HG02588 (cell line): ENCODE data around the gene UBE2H.
"Not testable (repeated sequence)": the region's sequence is repeated elsewhere in the genome, so short reads cannot be mapped to it uniquely, and the experiment has no call there.

ENCODE experiments used
- ATAC-seq: cut with Tn5 transposase; IDR thresholded peaks from one replicate; pipeline ENCODE4 v1.9.1; 2021; ENCODE audit warnings: mild to moderate bottlenecking, moderate library complexity; ENCODE audit not compliant: unreplicated experiment

The UBE2H gene

GRCh38 chr7:129848436-129848835 lies 104.3 kb downstream of the UBE2H start:
- ATAC-seq, result no peak

DNA sequence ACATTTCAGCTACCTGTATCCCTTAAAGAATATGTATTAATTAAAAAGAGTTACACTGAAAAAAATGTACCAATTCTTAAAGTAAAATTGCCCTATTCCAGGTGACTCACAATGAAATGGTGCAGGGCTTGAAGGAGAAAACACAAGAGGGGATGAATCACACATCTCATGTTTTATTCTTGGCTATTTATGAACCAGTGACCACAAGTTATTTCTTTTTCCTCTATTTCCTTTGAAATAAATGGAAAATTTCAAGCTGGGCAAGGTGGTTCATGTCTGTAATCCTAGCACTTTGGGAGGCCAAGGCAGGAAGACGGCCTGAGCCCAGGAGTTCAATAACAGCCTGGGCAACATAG lies 106.8 kb downstream of the UBE2H start:
- no peak for ATAC-seq

DNA sequence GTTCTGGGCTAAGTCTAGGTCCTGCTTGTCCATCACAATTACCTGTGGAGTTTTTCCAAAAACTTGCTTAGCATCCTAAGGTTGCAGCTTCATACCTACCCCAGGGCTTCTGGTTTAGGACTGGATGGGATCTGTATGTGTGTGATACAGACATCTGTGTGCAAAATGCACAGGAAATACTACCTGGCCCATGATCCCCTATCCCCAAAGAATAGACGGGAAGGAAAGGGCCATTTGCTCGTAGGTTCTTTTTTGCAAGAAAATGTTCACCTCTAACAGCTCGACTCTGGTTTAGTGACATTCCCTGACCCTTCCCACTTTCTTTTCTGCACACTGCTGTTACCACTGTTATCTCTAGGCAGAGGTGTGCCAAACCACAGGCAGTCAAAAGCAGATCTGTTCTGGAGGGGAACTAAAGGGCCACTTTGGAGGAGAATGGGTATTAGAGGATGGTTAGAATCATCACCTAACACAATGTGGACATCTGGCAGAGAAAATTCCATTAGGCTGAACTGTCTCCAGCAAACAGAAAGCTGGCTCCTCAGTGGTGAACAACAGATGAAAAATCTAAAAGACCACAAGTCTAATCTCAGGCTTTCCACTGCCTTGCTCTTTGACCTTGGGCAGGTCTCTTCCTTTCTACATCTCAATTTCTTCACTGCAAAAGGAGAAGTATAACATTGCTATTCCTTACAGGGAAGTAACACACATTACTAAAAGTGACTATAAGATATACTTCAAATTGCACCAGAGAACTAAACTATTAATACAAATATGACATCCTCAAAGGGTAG lies 107.4 kb downstream of the UBE2H start:
- ATAC-seq, result no peak

DNA sequence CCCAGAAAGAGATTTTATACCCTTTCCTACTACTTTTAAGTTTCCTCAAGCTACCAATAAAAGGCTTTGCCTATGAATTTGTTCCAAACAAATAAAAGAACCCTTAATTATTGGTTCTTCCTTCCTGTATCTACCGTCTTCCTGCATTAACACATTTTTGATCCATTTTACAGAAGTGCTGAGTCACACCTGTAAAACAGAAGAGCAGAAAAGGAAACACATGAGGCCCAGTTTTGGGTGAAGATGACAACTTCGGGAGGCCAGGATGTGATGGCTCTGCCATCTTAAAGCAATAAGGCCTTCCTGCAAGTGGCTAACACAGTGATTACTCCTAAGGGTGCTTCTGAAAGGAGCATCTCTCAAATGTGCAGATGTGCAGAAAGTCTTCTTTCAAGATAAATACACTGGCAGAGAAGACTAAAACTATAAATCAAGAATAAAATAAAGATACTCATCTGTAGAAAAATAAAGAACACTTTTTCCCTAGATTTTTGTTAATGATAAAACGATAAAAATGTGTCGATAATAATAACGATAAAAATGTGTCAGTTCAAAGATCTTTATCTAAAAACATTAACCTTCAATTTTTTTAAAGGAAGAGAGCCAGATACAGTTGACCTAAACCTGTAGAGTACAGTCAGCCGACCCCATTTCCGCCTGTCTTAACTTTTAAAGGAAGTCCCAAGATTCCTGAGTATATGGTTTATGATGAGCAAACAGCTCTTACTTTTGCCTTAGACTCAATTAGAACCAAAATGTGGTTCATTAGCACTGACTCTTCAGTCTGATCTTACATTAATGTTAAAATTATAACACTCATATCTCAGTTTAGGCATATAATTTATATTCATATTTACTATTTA lies 108.6 kb downstream of the UBE2H start:
- ATAC-seq, result no peak

DNA sequence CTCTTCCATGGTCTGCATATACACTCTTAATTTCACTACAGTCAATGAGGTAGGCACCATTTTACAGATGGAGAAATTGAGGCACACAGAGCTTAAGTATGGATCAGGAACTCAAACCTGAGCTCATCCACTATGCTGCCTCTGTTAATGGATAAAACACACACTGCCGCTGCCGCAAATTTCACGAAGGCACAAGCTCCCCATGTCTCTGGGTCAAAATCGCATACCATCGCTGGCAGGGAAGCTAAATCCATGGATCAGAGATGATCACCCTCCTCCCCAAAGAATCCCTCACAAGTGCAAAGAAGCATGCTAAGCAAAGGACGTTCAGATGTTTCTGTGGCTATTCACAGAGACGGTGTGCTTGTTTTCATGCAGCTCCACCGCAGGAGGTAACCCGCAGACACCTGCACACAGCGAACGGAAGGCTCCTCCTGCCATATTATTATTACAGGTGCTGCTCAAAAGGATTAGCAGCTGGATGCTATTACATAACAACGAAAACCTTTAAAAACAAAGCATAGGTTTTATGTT lies 109.3 kb downstream of the UBE2H start:
- ATAC-seq, result no peak

- ATAC-seq, result no peak
These were observed 111.3 kb downstream of the UBE2H start for GRCh38 chr7:129841465-129841864.

- ATAC-seq, result no peak
These were observed 112.0 kb downstream of the UBE2H start for GRCh38 chr7:129840757-129841156.

- ATAC-seq, result no peak
These were observed 115.8 kb downstream of the UBE2H start for GRCh38 chr7:129836983-129837382.

- no peak for ATAC-seq
These were observed 117.2 kb downstream of the UBE2H start for GRCh38 chr7:129835569-129835968.

- not testable (repeated sequence) for ATAC-seq
These were observed 119.4 kb downstream of the UBE2H start for GRCh38 chr7:129833353-129833752.

DNA sequence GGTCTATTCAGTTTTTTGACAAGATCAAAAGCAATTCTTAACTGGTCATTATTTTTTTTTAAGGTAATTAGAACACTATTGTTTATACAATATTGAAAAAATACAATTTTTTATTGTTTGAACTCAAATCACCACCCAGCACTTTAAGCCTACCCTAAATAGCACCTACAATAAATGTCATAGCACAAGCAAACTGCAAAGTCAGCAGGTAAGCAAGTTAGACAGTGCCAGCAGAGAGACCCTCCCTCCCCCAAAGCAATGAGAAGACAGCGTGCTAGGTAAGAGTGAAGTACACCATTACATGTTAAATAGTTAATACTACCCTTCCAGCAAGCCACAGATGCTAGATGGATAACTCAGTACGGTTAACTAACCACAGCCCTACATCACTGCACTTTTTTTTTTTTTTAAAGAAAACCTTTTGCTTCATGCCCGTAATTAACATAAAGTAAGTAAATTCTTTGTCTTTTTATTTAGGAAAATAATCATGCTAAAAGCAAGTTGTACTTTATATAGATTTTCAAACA lies 120.0 kb downstream of the UBE2H start:
- no peak for ATAC-seq

DNA sequence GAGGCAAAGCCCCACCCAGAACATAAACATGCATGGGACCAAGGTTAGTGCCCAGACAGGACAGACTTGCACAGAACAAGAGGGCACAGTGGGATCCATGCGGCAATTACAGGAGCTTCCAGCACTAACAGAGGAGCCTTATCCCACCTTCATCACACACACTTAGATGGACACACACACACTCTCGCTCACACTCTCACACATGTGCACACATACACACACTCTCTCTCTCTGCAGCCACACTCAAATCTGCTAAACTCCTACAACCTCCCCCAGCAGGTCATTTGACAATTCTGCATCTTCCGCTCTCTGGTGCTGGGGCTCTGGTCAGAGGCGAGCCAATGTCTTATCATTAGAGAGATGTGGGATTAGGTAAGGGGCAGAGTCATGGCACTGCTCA lies 120.5 kb downstream of the UBE2H start:
- ATAC-seq, result no peak

- ATAC-seq, result no peak
These were observed 121.2 kb downstream of the UBE2H start for GRCh38 chr7:129831424-129832058.

GRCh38 chr7:129830949-129831348 lies 121.8 kb downstream of the UBE2H start:
- ATAC-seq, result no peak

GRCh38 chr7:129829737-129830631 lies 122.8 kb downstream of the UBE2H start:
- ATAC-seq, result no peak

GRCh38 chr7:129828989-129829736 lies 123.6 kb downstream of the UBE2H start:
- ATAC-seq, result no peak

DNA sequence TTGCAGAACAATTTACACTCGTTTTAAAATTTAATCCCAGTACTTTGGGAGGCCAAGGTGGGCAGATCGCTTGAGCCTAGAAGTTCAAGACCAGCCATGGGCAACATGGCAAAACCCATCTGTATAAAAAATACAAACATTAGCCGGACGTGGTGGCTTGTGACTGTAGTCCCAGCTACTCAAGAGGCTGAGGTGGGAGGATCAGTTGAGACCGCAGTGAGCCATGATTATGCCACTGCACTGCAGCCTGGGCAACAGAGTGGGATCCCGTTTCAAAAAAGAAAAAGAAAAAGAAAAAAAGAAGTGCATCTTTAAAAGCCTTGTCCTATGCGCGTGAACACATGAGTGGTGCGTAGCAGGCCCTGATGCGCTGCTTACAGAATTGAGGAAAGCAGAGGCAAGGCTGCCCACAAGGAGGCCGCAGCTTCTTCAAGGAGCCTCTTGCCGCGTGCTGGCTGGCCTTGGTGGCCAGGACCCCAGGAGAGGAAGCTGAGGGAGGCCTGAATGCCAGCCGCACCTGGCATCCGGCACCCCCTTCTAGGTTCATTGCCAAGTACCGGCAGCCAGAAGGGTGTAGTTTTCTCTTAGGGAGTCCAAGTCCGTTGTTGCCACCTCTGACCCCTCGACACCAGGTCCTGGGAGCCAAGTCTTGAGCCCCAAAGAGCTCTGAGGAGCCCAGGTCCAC lies 124.5 kb downstream of the UBE2H start:
- no peak for ATAC-seq

DNA sequence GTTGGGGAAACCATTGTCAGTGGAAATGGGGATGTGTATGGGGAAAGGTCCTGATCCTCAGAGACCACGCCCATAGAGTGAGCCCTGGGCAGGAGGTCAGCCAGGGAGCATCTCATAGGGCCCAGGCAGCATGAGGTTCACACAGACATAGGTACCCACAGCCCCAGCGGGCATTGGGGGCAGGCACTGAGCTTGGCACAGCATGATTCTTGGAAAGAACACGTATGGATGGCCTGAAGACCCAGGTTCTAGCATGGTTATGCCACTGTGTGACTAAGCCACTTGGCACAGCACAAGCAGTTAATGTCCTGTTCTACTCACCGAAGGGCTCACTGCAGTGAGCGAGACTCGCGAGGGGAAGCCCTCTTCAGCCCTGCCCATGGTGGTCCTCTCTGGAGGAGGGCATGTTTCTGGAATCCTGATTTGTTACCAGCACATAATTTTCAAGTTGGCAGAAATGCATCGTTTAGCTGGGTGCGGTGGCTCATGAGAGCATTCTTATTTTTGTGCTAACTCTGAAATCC lies 125.2 kb downstream of the UBE2H start:
- no peak for ATAC-seq

DNA sequence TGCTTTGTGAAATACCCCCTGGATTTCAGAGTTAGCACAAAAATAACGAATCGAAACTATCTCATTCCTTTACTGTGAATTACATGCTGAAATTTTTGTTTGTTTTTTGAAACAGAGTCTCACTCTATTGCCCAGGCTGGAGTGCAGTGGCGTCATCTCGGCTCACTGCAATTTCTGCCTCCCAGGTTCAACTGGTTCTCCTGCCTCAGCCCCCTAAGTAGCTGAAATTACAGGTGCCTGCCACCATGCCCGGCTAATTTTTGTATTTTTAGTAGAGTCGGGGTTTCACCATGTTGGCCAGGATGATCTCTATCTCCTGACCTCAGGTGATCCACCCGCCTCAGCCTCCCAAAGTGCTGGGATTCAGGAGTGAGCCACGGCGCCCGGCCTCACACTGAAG lies 125.9 kb downstream of the UBE2H start:
- not testable (repeated sequence) for ATAC-seq
